Measurements from ENCODE around the gene ECHDC3.
"Not testable (repeated sequence)": the region's sequence is repeated elsewhere in the genome, so short reads cannot be mapped to it uniquely, and the experiment has no call there.

Gene ECHDC3, protein sequence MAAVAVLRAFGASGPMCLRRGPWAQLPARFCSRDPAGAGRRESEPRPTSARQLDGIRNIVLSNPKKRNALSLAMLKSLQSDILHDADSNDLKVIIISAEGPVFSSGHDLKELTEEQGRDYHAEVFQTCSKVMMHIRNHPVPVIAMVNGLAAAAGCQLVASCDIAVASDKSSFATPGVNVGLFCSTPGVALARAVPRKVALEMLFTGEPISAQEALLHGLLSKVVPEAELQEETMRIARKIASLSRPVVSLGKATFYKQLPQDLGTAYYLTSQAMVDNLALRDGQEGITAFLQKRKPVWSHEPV

GRCh38 chr10:11742009-11742778 lies at the start of gene ECHDC3:
ECHDC3 (plus strand) TSS chr10:11742382; CDS start chr10:11742577, 195 bp downstream.
- no peak for DNase-seq (ENCODE audit: low spot score)

- DNase-seq (ENCODE audit: low spot score): no peak
These were observed 48.8 kb upstream of the ECHDC3 start for GRCh38 chr10:11693376-11693775.

DNA sequence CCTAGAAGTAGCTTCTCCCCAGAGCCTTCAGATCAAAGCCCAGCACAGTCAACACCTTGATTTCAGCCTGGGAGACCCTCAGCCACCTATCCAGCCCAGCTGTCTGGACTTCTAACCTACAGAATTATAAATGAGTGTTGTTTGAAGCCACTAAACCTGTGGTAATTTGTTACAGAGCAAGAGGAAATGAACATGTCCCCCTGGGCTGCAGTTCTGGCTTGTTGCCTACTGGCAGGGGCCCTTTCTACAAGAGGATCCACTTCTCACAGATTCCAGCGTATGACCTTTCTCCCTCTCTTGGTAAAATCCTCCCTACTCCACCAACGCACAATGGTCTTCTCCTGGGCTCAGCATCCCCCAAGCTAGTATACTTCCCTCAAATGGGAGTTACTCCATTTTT lies 46.4 kb upstream of the ECHDC3 start:
- DNase-seq (ENCODE audit: low spot score): no peak

GRCh38 chr10:11697718-11698527 lies 44.3 kb upstream of the ECHDC3 start:
- no peak for DNase-seq (ENCODE audit: low spot score)

GRCh38 chr10:11698691-11699549 lies 43.3 kb upstream of the ECHDC3 start:
- no peak for DNase-seq (ENCODE audit: low spot score)

GRCh38 chr10:11699550-11700097 lies 42.6 kb upstream of the ECHDC3 start:
- no peak for DNase-seq (ENCODE audit: low spot score)

DNA sequence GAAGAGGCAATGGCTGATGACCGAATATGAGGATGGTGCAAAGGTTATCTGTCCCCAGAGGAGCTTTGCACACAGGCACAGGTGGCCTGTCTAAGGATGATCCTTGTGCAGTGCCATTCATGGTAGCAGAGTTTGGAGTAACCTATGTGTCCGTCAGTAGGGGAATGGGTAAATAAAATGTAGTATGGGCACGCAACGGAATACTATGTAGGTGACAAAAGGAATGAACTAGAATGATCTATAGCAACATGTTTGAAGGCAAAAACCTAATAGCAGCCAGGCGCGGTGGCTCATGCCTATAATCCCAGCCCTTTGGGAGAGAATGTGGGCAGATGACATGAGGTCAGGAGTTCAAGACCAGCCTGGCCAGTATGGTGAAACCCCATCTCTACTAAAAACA lies 41.6 kb upstream of the ECHDC3 start:
- DNase-seq (ENCODE audit: low spot score): no peak

GRCh38 chr10:11701451-11702095 lies 40.6 kb upstream of the ECHDC3 start:
- DNase-seq (ENCODE audit: low spot score): no peak

- no peak for DNase-seq (ENCODE audit: low spot score)
These were observed 39.9 kb upstream of the ECHDC3 start for GRCh38 chr10:11702264-11702663.

GRCh38 chr10:11704092-11704491 lies 38.1 kb upstream of the ECHDC3 start:
- DNase-seq (ENCODE audit: low spot score): no peak

GRCh38 chr10:11705722-11706121 lies 36.5 kb upstream of the ECHDC3 start:
- DNase-seq (ENCODE audit: low spot score): no peak

DNA sequence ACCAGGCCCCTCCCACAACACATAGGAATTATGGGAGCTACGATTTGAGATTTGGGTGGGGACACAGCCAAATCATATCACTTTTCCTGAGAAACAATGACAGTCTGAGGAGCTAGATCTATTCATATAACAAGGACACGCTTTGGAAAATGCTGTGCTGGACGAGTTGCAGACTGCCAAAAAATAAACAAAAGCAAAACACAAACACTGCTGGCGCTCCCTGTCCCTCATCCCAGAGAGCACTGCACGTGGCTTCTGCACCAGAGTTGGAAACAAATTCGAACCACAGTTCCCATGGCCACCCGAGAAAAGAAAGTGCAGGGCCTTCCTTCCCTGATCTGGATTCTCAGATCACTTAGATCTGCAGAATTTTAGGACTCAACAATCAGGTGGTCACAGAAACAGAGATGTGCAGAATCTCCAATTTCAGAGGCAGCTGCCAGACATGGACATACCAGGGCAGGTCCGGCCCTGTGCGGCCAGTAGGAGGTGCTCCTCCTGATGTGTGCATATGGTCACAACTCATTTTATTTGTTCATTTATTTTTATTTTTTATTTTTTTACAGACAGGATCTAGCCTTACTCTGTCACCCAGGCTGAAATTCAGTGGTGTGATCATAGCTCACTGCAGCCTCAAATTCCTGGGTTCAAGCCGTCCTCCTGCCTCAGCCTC lies 35.2 kb upstream of the ECHDC3 start:
- DNase-seq (ENCODE audit: low spot score): no peak

DNA sequence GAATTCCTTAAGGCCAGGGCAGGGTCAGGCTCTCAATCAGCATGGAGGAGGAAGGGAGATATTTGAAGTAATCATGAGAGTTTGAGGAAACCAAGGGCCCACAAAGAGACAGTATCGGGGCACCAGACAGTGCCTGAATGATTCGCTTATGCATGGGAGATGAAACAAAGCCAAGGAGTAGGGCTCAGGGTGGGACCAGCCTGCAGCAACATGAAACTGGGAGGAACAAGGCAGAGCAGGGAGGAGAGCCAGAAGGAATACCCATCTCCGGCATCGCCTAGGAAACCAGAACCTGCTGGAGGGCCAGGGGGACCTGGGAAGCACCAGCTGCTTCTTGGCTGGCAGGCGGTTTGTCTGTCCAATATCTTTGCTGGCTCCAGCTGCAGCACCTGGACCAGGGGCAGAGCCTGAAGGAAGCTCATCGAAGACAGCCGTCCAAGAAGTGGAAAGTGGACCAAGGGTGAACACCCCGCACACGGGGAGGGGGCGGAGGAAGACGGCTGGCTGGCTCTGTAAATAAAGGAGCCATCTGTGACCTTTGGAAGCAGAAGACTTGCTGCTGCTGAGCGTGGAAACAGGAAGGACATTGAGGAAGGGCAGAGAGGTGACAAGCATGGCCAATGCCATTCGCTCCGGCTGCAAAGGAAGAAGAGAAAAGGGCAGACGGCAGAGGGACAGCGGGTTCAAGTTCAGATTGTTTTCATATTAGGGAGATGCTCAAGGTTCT lies 34.4 kb upstream of the ECHDC3 start:
- no peak for DNase-seq (ENCODE audit: low spot score)

DNA sequence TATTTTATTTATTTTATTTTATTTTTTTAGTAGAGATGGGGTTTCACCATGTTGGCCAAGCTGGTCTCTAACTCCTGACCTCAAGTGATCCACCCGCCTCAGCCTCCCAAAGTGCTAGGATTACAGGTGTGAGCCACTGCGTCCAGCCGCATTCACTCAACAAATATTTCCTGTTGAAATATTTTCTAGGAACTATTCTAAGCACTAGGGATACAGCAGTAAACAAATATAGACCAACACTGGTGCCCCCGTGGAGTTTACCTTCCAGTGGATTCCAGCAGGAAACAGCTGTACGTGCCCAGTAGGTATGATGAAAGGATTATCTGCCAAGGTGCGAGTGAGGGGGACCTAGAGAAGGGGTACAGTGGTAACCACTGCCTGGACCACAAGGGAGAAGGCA lies 33.4 kb upstream of the ECHDC3 start:
- DNase-seq (ENCODE audit: low spot score): not testable (repeated sequence)

- no peak for DNase-seq (ENCODE audit: low spot score)
These were observed 29.4 kb upstream of the ECHDC3 start for GRCh38 chr10:11712744-11713143.

GRCh38 chr10:11713186-11713743 lies 28.9 kb upstream of the ECHDC3 start:
- DNase-seq (ENCODE audit: low spot score): no peak

DNA sequence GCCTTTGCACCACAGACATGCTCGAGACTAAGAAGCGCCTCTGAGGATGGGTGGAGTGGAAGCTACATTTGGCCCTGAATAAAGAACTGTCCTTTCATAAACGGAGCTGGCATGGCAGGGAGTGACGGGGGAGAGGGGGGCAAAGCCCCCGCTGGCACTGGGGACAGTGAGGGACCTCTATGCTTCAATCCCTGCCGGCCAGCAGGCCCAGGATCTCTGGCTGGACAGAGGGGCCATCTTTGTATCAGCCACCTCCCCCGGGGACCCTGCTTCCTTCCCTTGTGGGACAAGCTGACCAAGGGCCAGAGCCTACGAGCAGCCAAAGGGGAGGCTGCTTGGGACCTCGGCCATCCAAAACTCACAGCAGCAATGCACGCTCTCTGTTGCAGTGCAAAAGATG lies 28.2 kb upstream of the ECHDC3 start:
- DNase-seq (ENCODE audit: low spot score): no peak

DNA sequence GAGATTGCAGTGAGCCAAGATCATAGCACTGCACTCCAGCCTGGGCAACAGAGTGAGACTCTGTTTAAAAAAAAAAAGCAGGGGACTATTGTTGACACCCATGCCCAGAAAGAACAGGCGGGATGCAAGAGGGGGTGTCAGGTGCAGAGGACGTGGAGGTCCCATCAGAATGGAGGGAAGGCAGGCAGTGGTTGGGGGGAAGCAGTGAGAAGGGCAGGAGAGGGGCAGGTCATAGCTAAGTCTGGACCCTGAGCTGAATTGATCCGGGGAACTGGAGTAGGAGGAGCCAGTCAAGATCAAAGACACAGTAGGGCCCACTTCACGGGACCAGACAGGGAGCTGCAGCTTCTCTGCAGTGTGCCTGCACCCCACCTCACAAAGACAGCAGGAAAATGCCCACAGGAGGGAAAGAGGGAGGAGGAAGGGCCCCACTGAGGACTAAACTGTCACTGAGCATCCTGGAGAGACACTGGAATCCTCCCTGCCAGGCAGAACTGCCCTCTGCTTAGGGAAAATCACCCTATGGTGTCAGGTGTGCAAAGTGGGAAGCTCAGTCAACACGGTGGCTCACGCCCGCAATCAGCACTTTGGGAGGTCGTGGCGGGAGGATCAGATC lies 27.3 kb upstream of the ECHDC3 start:
- no peak for DNase-seq (ENCODE audit: low spot score)

All from CD4-positive, alpha-beta T cell treated with Interleukin-15 for 4 hours (primary cell).